HEK293 (cell line): ENCODE results near the gene PER1.
A peak's percentile ranks its signal among the peaks of the same experiment; 100 is the strongest.

Experiments
- BCL11A ChIP-seq: fragments of 450-650 bp; formaldehyde crosslinking; IDR thresholded peaks from 2 replicates; pipeline ENCODE4 v1.5.1; 2016; ENCODE audit warnings: low read depth, missing biosample characterization, missing genetic modification characterization
- EGR2 ChIP-seq: fragments of 450-650 bp; formaldehyde crosslinking; IDR thresholded peaks from 2 replicates; pipeline ENCODE4 v1.5.1; 2016; ENCODE audit warnings: low read depth, missing biosample characterization, missing genetic modification characterization
- ELK4 ChIP-seq: IDR thresholded peaks from 2 replicates; pipeline ENCODE4 v1.6.1; 2011; ENCODE audit warnings: mild to moderate bottlenecking, low read depth, low read length, borderline replicate concordance
- GLIS2 ChIP-seq: fragments of 450-650 bp; formaldehyde crosslinking; IDR thresholded peaks from 2 replicates; pipeline ENCODE4 v1.5.1; 2016; ENCODE audit warnings: missing biosample characterization, missing genetic modification characterization
- HOXD13 ChIP-seq: sonication (generic); formaldehyde crosslinking; IDR thresholded peaks from 2 replicates; pipeline ENCODE4 v1.8.0; 2022; ENCODE audit warnings: missing genetic modification reagents, borderline replicate concordance
- KLF16 ChIP-seq: fragments of 450-650 bp; formaldehyde crosslinking; IDR thresholded peaks from 2 replicates; pipeline ENCODE4 v1.5.1; 2017; ENCODE audit warnings: missing biosample characterization, missing genetic modification characterization
- OVOL3 ChIP-seq: fragments of 450-650 bp; formaldehyde crosslinking; IDR thresholded peaks from 2 replicates; pipeline ENCODE4 v1.5.1; 2016; ENCODE audit warnings: missing biosample characterization, missing genetic modification characterization
- SETDB1 ChIP-seq: IDR thresholded peaks from one replicate; pipeline ENCODE4 v1.6.1; 2017; ENCODE audit warnings: mild to moderate bottlenecking, low read length, moderate library complexity, mixed read lengths; ENCODE audit not compliant: insufficient read length
- TRIM28 ChIP-seq: IDR thresholded peaks from 2 replicates; pipeline ENCODE4 v1.6.1; 2011; ENCODE audit warnings: low read length, control low read depth, borderline replicate concordance
- ZFHX2 ChIP-seq: fragments of 450-650 bp; formaldehyde crosslinking; conservative IDR thresholded peaks from 2 replicates; pipeline ENCODE4 v1.5.1; 2016; ENCODE audit warnings: missing biosample characterization, missing genetic modification characterization
- ZNF10 ChIP-seq: fragments of 450-650 bp; formaldehyde crosslinking; IDR thresholded peaks from 2 replicates; pipeline ENCODE4 v1.5.1; 2017; ENCODE audit warnings: missing biosample characterization, missing genetic modification characterization
- ZNF169 ChIP-seq: fragments of 450-650 bp; formaldehyde crosslinking; IDR thresholded peaks from 2 replicates; pipeline ENCODE4 v1.5.1; 2016; ENCODE audit warnings: missing biosample characterization, missing genetic modification characterization
- ZNF174 ChIP-seq: fragments of 450-650 bp; formaldehyde crosslinking; IDR thresholded peaks from 2 replicates; pipeline ENCODE4 v1.5.0; 2017; ENCODE audit warnings: missing biosample characterization, mild to moderate bottlenecking, missing genetic modification characterization
- ZNF23 ChIP-seq: fragments of 450-650 bp; formaldehyde crosslinking; IDR thresholded peaks from 2 replicates; pipeline ENCODE4 v1.5.1; 2016; ENCODE audit warnings: missing biosample characterization, missing genetic modification characterization, borderline replicate concordance
- ZNF404 ChIP-seq: fragments of 450-650 bp; formaldehyde crosslinking; IDR thresholded peaks from 2 replicates; pipeline ENCODE4 v1.5.1; 2017; ENCODE audit warnings: missing biosample characterization, missing genetic modification characterization
- ZNF473 ChIP-seq: fragments of 450-650 bp; formaldehyde crosslinking; IDR thresholded peaks from 2 replicates; pipeline ENCODE4 v1.5.1; 2017; ENCODE audit warnings: missing biosample characterization, missing genetic modification characterization
- ZNF529 ChIP-seq: fragments of 450-650 bp; formaldehyde crosslinking; IDR thresholded peaks from 2 replicates; pipeline ENCODE4 v1.5.1; 2017; ENCODE audit warnings: missing genetic modification characterization, missing biosample characterization; ENCODE audit not compliant: insufficient replicate concordance
- ZNF560 ChIP-seq: fragments of 450-650 bp; formaldehyde crosslinking; IDR thresholded peaks from 2 replicates; pipeline ENCODE4 v1.5.1; 2017; ENCODE audit warnings: missing biosample characterization, missing genetic modification characterization, borderline replicate concordance
- ZNF658 ChIP-seq: fragments of 450-650 bp; formaldehyde crosslinking; IDR thresholded peaks from 2 replicates; pipeline ENCODE4; 2016; ENCODE audit warnings: missing biosample characterization, missing genetic modification characterization
- ZNF660 ChIP-seq: fragments of 450-650 bp; IDR thresholded peaks from 2 replicates; pipeline ENCODE4 v1.5.1; 2018; ENCODE audit warnings: missing biosample characterization, mild to moderate bottlenecking, missing genetic modification characterization
- ZNF670 ChIP-seq: fragments of 450-650 bp; formaldehyde crosslinking; IDR thresholded peaks from 2 replicates; pipeline ENCODE4 v1.5.1; 2016; ENCODE audit warnings: missing biosample characterization, missing genetic modification characterization, low read depth
- ZNF768 ChIP-seq: fragments of 450-650 bp; formaldehyde crosslinking; IDR thresholded peaks from 2 replicates; pipeline ENCODE4 v1.5.1; 2018; ENCODE audit warnings: missing biosample characterization, mild to moderate bottlenecking, missing genetic modification characterization
- ZNF830 ChIP-seq: fragments of 450-650 bp; IDR thresholded peaks from 2 replicates; pipeline ENCODE4 v1.5.0; 2018; ENCODE audit warnings: missing biosample characterization, missing genetic modification characterization, low read depth, mild to moderate bottlenecking, moderate library complexity
- ZNF843 ChIP-seq: fragments of 450-650 bp; formaldehyde crosslinking; IDR thresholded peaks from 2 replicates; pipeline ENCODE4 v1.5.1; 2016; ENCODE audit warnings: missing biosample characterization, missing genetic modification characterization
- TF ChIP-seq, protein P1 (sequence below): fragments of 450-650 bp; IDR thresholded peaks from 2 replicates; pipeline ENCODE4 v1.5.1; 2018; ENCODE audit warnings: missing biosample characterization, missing genetic modification characterization
- TF ChIP-seq, protein P2 (sequence below): fragments of 450-650 bp; formaldehyde crosslinking; IDR thresholded peaks from 2 replicates; pipeline ENCODE4 v1.5.1; 2016; ENCODE audit warnings: missing biosample characterization, missing genetic modification characterization
- TF ChIP-seq, protein P3 (sequence below): sonication (generic); formaldehyde crosslinking; IDR thresholded peaks from 2 replicates; pipeline ENCODE4 v1.8.1; 2022; ENCODE audit warnings: mild to moderate bottlenecking, moderate library complexity, missing genetic modification reagents
- TF ChIP-seq, protein P4 (sequence below): fragments of 450-650 bp; formaldehyde crosslinking; IDR thresholded peaks from 2 replicates; pipeline ENCODE4 v1.5.1; 2016; ENCODE audit warnings: missing biosample characterization, missing genetic modification characterization
- TF ChIP-seq, protein P5 (sequence below): fragments of 450-650 bp; formaldehyde crosslinking; IDR thresholded peaks from 2 replicates; pipeline ENCODE4 v1.5.1; 2016; ENCODE audit warnings: missing biosample characterization, missing genetic modification characterization
- TF ChIP-seq, protein P6 (sequence below): fragments of 450-650 bp; formaldehyde crosslinking; IDR thresholded peaks from 2 replicates; pipeline ENCODE4 v1.5.1; 2016; ENCODE audit warnings: missing biosample characterization, missing genetic modification characterization

The PER1 gene

DNA sequence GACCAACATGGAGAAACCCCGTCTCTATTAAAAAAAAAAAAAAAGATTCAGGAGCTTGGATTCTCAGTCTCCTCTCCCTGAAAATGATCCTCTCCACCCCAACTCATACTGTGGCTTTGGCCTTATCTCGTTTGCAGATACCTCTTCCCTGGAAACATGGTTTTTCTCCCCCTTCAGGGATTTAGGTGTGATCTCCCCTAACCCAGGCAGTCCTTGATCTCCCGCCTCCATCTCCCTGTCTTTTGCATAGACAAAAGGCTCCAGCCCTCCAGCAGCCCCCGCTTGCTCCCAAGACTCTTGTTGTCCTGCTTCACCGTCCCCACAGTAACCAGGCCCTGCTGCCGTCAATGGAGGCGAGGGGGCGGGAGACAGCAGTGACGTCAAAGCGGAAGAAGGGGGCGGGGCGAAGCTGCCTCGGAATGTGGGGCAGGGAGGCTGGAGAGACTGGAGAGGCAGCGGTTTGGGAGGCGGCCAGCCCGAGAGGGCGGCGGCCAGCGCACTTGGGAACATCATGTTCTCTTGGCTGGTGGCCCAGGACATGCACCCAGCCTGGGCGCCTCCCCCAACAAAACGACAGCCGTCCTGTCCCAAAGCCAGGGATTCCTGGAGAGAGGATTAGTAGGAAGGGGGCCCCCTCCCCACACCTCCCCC is 1.9 kb upstream of the PER1 start (continued):
- TF ChIP-seq, protein P1, sequence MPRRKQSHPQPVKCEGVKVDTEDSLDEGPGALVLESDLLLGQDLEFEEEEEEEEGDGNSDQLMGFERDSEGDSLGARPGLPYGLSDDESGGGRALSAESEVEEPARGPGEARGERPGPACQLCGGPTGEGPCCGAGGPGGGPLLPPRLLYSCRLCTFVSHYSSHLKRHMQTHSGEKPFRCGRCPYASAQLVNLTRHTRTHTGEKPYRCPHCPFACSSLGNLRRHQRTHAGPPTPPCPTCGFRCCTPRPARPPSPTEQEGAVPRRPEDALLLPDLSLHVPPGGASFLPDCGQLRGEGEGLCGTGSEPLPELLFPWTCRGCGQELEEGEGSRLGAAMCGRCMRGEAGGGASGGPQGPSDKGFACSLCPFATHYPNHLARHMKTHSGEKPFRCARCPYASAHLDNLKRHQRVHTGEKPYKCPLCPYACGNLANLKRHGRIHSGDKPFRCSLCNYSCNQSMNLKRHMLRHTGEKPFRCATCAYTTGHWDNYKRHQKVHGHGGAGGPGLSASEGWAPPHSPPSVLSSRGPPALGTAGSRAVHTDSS (tag by site-specific recombination), result no peak
- TF ChIP-seq ZNF560 (tag by site-specific recombination), result no peak
- TF ChIP-seq ZFHX2, result peak; percentile 92
- no peak for TF ChIP-seq ZNF174 (tag by site-specific recombination)
- no peak for TF ChIP-seq HOXD13
- TF ChIP-seq, protein P2, sequence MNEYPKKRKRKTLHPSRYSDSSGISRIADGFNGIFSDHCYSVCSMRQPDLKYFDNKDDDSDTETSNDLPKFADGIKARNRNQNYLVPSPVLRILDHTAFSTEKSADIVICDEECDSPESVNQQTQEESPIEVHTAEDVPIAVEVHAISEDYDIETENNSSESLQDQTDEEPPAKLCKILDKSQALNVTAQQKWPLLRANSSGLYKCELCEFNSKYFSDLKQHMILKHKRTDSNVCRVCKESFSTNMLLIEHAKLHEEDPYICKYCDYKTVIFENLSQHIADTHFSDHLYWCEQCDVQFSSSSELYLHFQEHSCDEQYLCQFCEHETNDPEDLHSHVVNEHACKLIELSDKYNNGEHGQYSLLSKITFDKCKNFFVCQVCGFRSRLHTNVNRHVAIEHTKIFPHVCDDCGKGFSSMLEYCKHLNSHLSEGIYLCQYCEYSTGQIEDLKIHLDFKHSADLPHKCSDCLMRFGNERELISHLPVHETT, result 0 out of 2 replicates have a peak, but pooled peaks have one; percentile 18
- no peak for TF ChIP-seq TRIM28
- no peak for TF ChIP-seq ZNF23 (tag by site-specific recombination)
- TF ChIP-seq ZNF404 (tag by site-specific recombination), result no peak
- TF ChIP-seq, protein P3, sequence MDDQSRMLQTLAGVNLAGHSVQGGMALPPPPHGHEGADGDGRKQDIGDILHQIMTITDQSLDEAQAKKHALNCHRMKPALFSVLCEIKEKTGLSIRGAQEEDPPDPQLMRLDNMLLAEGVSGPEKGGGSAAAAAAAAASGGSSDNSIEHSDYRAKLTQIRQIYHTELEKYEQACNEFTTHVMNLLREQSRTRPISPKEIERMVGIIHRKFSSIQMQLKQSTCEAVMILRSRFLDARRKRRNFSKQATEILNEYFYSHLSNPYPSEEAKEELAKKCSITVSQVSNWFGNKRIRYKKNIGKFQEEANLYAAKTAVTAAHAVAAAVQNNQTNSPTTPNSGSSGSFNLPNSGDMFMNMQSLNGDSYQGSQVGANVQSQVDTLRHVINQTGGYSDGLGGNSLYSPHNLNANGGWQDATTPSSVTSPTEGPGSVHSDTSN (CRISPR knock-in tag), result no peak
- no peak for TF ChIP-seq SETDB1
- TF ChIP-seq ELK4, result no peak
- no peak for TF ChIP-seq ZNF658 (tag by site-specific recombination)
- no peak for TF ChIP-seq ZNF830 (tag by site-specific recombination)
- TF ChIP-seq EGR2, result peak; percentile 89
- no peak for TF ChIP-seq ZNF529
- TF ChIP-seq ZNF473 (tag by site-specific recombination), result no peak
- peak; percentile 78 for TF ChIP-seq ZNF843
- TF ChIP-seq, protein P4, sequence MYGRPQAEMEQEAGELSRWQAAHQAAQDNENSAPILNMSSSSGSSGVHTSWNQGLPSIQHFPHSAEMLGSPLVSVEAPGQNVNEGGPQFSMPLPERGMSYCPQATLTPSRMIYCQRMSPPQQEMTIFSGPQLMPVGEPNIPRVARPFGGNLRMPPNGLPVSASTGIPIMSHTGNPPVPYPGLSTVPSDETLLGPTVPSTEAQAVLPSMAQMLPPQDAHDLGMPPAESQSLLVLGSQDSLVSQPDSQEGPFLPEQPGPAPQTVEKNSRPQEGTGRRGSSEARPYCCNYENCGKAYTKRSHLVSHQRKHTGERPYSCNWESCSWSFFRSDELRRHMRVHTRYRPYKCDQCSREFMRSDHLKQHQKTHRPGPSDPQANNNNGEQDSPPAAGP, result no peak; the same call in none of the 2 replicates
- no peak for TF ChIP-seq BCL11A
- TF ChIP-seq, protein P5, sequence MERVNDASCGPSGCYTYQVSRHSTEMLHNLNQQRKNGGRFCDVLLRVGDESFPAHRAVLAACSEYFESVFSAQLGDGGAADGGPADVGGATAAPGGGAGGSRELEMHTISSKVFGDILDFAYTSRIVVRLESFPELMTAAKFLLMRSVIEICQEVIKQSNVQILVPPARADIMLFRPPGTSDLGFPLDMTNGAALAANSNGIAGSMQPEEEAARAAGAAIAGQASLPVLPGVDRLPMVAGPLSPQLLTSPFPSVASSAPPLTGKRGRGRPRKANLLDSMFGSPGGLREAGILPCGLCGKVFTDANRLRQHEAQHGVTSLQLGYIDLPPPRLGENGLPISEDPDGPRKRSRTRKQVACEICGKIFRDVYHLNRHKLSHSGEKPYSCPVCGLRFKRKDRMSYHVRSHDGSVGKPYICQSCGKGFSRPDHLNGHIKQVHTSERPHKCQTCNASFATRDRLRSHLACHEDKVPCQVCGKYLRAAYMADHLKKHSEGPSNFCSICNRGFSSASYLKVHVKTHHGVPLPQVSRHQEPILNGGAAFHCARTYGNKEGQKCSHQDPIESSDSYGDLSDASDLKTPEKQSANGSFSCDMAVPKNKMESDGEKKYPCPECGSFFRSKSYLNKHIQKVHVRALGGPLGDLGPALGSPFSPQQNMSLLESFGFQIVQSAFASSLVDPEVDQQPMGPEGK (tag by site-specific recombination), result peak; percentile 92
- TF ChIP-seq ZNF768, result no peak
- no peak for TF ChIP-seq ZNF670 (tag by site-specific recombination)
- no peak; the same call in 1 of the 2 replicates for TF ChIP-seq ZNF10 (tag by site-specific recombination)
- peak; percentile 96 for TF ChIP-seq GLIS2 (tag by site-specific recombination)
- TF ChIP-seq KLF16, result peak; percentile 97
- TF ChIP-seq ZNF660 (tag by site-specific recombination), result peak; percentile 62; the same call in 1 of the 2 replicates
- no peak for TF ChIP-seq OVOL3 (tag by site-specific recombination)
- TF ChIP-seq ZNF169 (tag by site-specific recombination), result no peak
- TF ChIP-seq, protein P6, sequence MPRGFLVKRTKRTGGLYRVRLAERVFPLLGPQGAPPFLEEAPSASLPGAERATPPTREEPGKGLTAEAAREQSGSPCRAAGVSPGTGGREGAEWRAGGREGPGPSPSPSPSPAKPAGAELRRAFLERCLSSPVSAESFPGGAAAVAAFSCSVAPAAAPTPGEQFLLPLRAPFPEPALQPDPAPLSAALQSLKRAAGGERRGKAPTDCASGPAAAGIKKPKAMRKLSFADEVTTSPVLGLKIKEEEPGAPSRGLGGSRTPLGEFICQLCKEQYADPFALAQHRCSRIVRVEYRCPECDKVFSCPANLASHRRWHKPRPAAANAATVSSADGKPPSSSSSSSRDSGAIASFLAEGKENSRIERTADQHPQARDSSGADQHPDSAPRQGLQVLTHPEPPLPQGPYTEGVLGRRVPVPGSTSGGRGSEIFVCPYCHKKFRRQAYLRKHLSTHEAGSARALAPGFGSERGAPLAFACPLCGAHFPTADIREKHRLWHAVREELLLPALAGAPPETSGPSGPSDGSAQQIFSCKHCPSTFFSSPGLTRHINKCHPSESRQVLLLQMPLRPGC, result peak; percentile 100
